GM12878 (cell line): ENCODE data around the gene MARCHF11. TPM values are rescaled to one million over a fixed set of nuclear protein-coding genes. Genes with fewer than 3 reads are reported as not detected.

ENCODE experiments used
- ATAC-seq: fragments of 200-7000 bp; cut with Tn5 transposase; 3 replicates; pipeline ENCODE4 v1.9.1; 2020; ENCODE audit warnings: mild to moderate bottlenecking, moderate library complexity
- BruUV-seq: library from RNA; stranded (reverse); fragments of 400-500 nt; replicated peaks from 2 replicates; lab custom pipeline; 2021; lab: Mats Ljungman, UMichigan
- CTCF ChIA-PET: fragments of 300-600 bp; sonication (Branson Sonifier 250); formaldehyde crosslinking; extraction: SDS; loops from one replicate; lab custom pipeline; 2021; ENCODE audit warnings: inconsistent platforms; lab: Yijun Ruan, JAX
- POLR2A ChIA-PET: fragments of 350-600 bp; formaldehyde crosslinking; extraction: SDS; loops from one replicate; lab custom pipeline; 2021; ENCODE audit warnings: inconsistent platforms; lab: Charles Lee
- RAD21 ChIA-PET: fragments of 300-600 bp; sonication (Branson Sonifier 250); formaldehyde crosslinking; loops from one replicate; lab custom pipeline; 2023; ENCODE audit warnings: antibody characterized with exemption; ENCODE audit not compliant: unreplicated experiment; lab: Charles Lee
- SMC1A ChIA-PET: fragments of 300-600 bp; sonication (Branson Sonifier 250); formaldehyde crosslinking; loops from one replicate; lab custom pipeline; 2023; ENCODE audit not compliant: unreplicated experiment, uncharacterized antibody; lab: Charles Lee
- DNase-seq: peaks from one replicate; pipeline ENCODE4 v3.0.0-alpha.2; 2011; ENCODE audit warnings: low read depth, low spot score
- FAIRE-seq: peaks from 3 replicates; lab custom pipeline; 2011; peaks lifted over from hg19 to GRCh38; lab: Jason Lieb, UNC
- H2AFZ ChIP-seq: 2 replicates; pipeline ENCODE4 v1.6.0; 2011; ENCODE audit warnings: low read depth, low read length, control low read depth; ENCODE audit not compliant: control insufficient read depth
- H3K27ac ChIP-seq: 2 replicates; pipeline ENCODE4 v1.5.1; 2011; ENCODE audit warnings: control low read depth; ENCODE audit not compliant: control insufficient read depth, insufficient read depth
- H3K27me3 ChIP-seq, 2 experiments: replicated peaks in 1 of 2; 2 replicates each; pipeline versions ENCODE4 v1.6.0 to v1.6.1; 2011; ENCODE audit warnings: low read length in 1 of 2; ENCODE audit not compliant: control insufficient read depth in 2 of 2, insufficient read depth in 2 of 2
- H3K36me3 ChIP-seq, 2 experiments: 2 replicates each; pipeline ENCODE4 v1.5.1; 2011; ENCODE audit warnings: low read length in 1 of 2; ENCODE audit not compliant: control insufficient read depth in 2 of 2, insufficient read depth in 2 of 2
- H3K4me1 ChIP-seq: 2 replicates; pipeline ENCODE4 v1.6.1; 2011; ENCODE audit warnings: mild to moderate bottlenecking, low read length, moderate library complexity, mixed read lengths; ENCODE audit not compliant: control insufficient read depth, insufficient read depth
- H3K4me2 ChIP-seq: 2 replicates; pipeline ENCODE4 v1.6.0; 2011; ENCODE audit warnings: control low read depth; ENCODE audit not compliant: control insufficient read depth, insufficient read depth
- H3K4me3 ChIP-seq: fragments of 200-600 bp; sonication (generic); 2 replicates; pipeline ENCODE4 v1.5.1; 2016
- H3K79me2 ChIP-seq: 2 replicates; pipeline ENCODE4 v1.6.0; 2011; ENCODE audit warnings: low read length; ENCODE audit not compliant: control insufficient read depth, insufficient read depth
- H3K9ac ChIP-seq: 2 replicates; pipeline ENCODE4 v1.8.0; 2011; ENCODE audit warnings: low read length, control low read depth, mixed read lengths; ENCODE audit not compliant: control insufficient read depth, insufficient read depth
- H3K9me3 ChIP-seq: replicated peaks from 3 replicates; pipeline ENCODE4 v1.5.1; 2011; ENCODE audit warnings: mild to moderate bottlenecking, low read length; ENCODE audit not compliant: control insufficient read depth, insufficient read depth
- H4K20me1 ChIP-seq: 2 replicates; pipeline ENCODE4 v1.6.0; 2011; ENCODE audit not compliant: control insufficient read depth, insufficient read depth
- BRCA1 ChIP-seq: IDR thresholded peaks from 2 replicates; pipeline ENCODE4 v1.6.1; 2011; ENCODE audit warnings: low read depth, low read length, improper control_type of control experiment
- CHD1 ChIP-seq: IDR thresholded peaks from 2 replicates; pipeline ENCODE4 v1.6.1; 2012; ENCODE audit warnings: low read depth, low read length, improper control_type of control experiment
- E2F8 ChIP-seq: fragments of 450-650 bp; IDR thresholded peaks from 2 replicates; pipeline ENCODE4 v1.6.1; 2018; ENCODE audit warnings: mild to moderate bottlenecking, low read depth, moderate library complexity; ENCODE audit not compliant: partially characterized antibody
- EED ChIP-seq: sonication (generic); IDR thresholded peaks from 2 replicates; pipeline ENCODE4 v1.6.1; 2016; ENCODE audit warnings: antibody characterized with exemption, low read depth
- ELK1 ChIP-seq: IDR thresholded peaks from 2 replicates; pipeline ENCODE4 v1.6.1; 2012; ENCODE audit warnings: low read depth, low read length, improper control_type of control experiment
- ETV6 ChIP-seq, 2 experiments: fragments of 450-650 bp in 1 of 2; IDR thresholded peaks in 1 of 2; conservative IDR thresholded peaks in 1 of 2; 2 replicates each; pipeline ENCODE4 v1.6.1; 2014; ENCODE audit warnings: antibody characterized with exemption in 1 of 2, borderline replicate concordance in 1 of 2, low read depth in 1 of 2, mild to moderate bottlenecking in 1 of 2, moderate library complexity in 1 of 2
- IKZF1 ChIP-seq: fragments of 450-650 bp; conservative IDR thresholded peaks from 2 replicates; pipeline ENCODE4 v1.6.1; 2017; ENCODE audit warnings: antibody characterized with exemption, mild to moderate bottlenecking
- IRF4 ChIP-seq: IDR thresholded peaks from 2 replicates; pipeline ENCODE4 v1.6.1; 2011; ENCODE audit warnings: low read depth, low read length
- KLF5 ChIP-seq: fragments of 450-650 bp; IDR thresholded peaks from 2 replicates; pipeline ENCODE4 v1.6.1; 2014; ENCODE audit warnings: mild to moderate bottlenecking; ENCODE audit not compliant: partially characterized antibody
- MTA2 ChIP-seq: fragments of 450-650 bp; IDR thresholded peaks from 2 replicates; pipeline ENCODE4 v1.6.1; 2016; ENCODE audit warnings: low read depth, mild to moderate bottlenecking, moderate library complexity
- MXI1 ChIP-seq: fragments of 150-350 bp; IDR thresholded peaks from 2 replicates; pipeline ENCODE4 v1.6.1; 2011; ENCODE audit warnings: low read depth, mild to moderate bottlenecking, inconsistent platforms, low read length, improper control_type of control experiment
- NFYB ChIP-seq: IDR thresholded peaks from 2 replicates; pipeline ENCODE4 v1.6.1; 2011; ENCODE audit warnings: low read depth, mild to moderate bottlenecking, low read length, improper control_type of control experiment, moderate library complexity; ENCODE audit not compliant: insufficient read depth
- NR2C1 ChIP-seq: fragments of 450-650 bp; IDR thresholded peaks from 2 replicates; pipeline ENCODE4 v1.6.1; 2017; ENCODE audit warnings: antibody characterized with exemption, mild to moderate bottlenecking, moderate library complexity
- POLR2A ChIP-seq: IDR thresholded peaks from 2 replicates; pipeline ENCODE4 v1.6.1; 2011; ENCODE audit warnings: low read depth, mild to moderate bottlenecking, low read length
- TAF1 ChIP-seq: IDR thresholded peaks from 2 replicates; pipeline ENCODE4 v1.6.1; 2011; ENCODE audit warnings: mild to moderate bottlenecking, low read depth, low read length, borderline replicate concordance
- ZBTB40 ChIP-seq: fragments of 450-650 bp; IDR thresholded peaks from 2 replicates; pipeline ENCODE4 v1.6.1; 2016; ENCODE audit warnings: mild to moderate bottlenecking, moderate library complexity, borderline replicate concordance
- WGBS: methylation state at CpG from one replicate; pipeline ENCODE4 v1.1.6; 2016; ENCODE audit warnings: low lambda C conversion rate; ENCODE audit not compliant: insufficient replicate concordance, insufficient coverage; ENCODE audit errors: missing lambda C conversion rate; 5-methylcytosine and 5-hydroxymethylcytosine counted together
- in situ Hi-C: fragments of 300-500 bp; cut with MboI; formaldehyde crosslinking; loops from 9 replicates; pipeline ENCODE4 v1.14.3; 2018; ENCODE audit warnings: mixed read lengths
- intact Hi-C: fragments of 100-400 bp; cut with micrococcal nuclease; formaldehyde crosslinking; loops from one replicate; pipeline ENCODE4 v1.14.2; 2022; ENCODE audit not compliant: unreplicated experiment
- polyA plus RNA-seq, 11 experiments: library from polyadenylated mRNA; depleted of rRNA in 4 of 11; unstranded in 6 of 11; stranded (reverse) in 5 of 11; fragments of >200 nt; fragmentation: Nextera tagmentation in 4 of 11; fragmentation: Illumina TruSeq in 1 of 11; extraction: Ambion mirVana in 4 of 11; extraction: Trizol in 1 of 11; gene quantifications; 1 replicate in 1 of 11; 2 replicates in 10 of 11; pipeline versions ENCODE4 v1.2.1 to v1.2.3, GENCODE V29; 2011 to 2016; ENCODE audit warnings: inconsistent platforms in 2 of 11, missing spikeins in 2 of 11, low read depth in 1 of 11
- total RNA-seq, 4 experiments: library from RNA; depleted of rRNA in 3 of 4; stranded (reverse); fragments of >200 nt in 3 of 4; fragmentation: Illumina TruSeq in 1 of 4; extraction: Trizol in 1 of 4; gene quantifications; 2 replicates each; pipeline versions ENCODE4 v1.2.1 to v1.2.3, GENCODE V29; 2013 to 2021
- TF ChIP-seq, protein P1 (sequence below): IDR thresholded peaks from 2 replicates; pipeline ENCODE4 v1.6.1; 2012; ENCODE audit warnings: low read depth, low read length, improper control_type of control experiment

The MARCHF11 gene
- total and polyA plus RNA-seq, 10 of the 15 experiments (the other 5 are each of a cell fraction or from before 2014, with no cell fraction given), result 0.26 TPM; not detected in 9

- H3K79me2 ChIP-seq, result no peaks in the 10 kb centered on the region
- DNase-seq (no peak), FAIRE-seq (no peak), ATAC-seq (no peak)
- H3K36me3 ChIP-seq, result no peaks in the 10 kb centered on the region
- H4K20me1 ChIP-seq, result no peaks in the 10 kb centered on the region
- no peaks in the 10 kb centered on the region for H3K4me1 ChIP-seq
- H3K27ac ChIP-seq, result no peak overlapping the region
- H3K9ac ChIP-seq, result no peak overlapping the region
- H2AFZ ChIP-seq, result no peak overlapping the region
- H3K9me3 ChIP-seq, result no peaks in the 10 kb centered on the region
- ChIA-PET RAD21 (no interaction called here), POLR2A (no interaction called here), CTCF (no interaction called here), SMC1A (no interaction called here)
- no peaks in the 10 kb centered on the region for H3K27me3 ChIP-seq
- 27% methylated on average over 5 of the region's 5 CpGs for WGBS
- H3K4me3 ChIP-seq, result no peak overlapping the region
- in situ Hi-C loops, result no loop called here
- intact Hi-C loops, result no loop called here
- H3K4me2 ChIP-seq, result no peak overlapping the region
- no TSS peak for BruUV-seq
- TF ChIP-seq NR2C1 (no peak), NFYB (no peak), TAF1 (no peak), MXI1 (no peak), IRF4 (no peak), ELK1 (no peak), KLF5 (no peak), ZBTB40 (no peak), IKZF1 (no peak), MTA2 (no peak), CHD1 (no peak), EED (no peak), POLR2A (no peak), BRCA1 (no peak), E2F8 (no peak), ETV6 (conservative IDR thresholded peaks at IDR 0.05 in 1 of 2, IDR thresholded peaks at IDR 0.05 in 1 of 2; ENCODE audit: borderline replicate concordance in 1 of 2, low read depth in 1 of 2) (no peak)
- TF ChIP-seq, protein P1, sequence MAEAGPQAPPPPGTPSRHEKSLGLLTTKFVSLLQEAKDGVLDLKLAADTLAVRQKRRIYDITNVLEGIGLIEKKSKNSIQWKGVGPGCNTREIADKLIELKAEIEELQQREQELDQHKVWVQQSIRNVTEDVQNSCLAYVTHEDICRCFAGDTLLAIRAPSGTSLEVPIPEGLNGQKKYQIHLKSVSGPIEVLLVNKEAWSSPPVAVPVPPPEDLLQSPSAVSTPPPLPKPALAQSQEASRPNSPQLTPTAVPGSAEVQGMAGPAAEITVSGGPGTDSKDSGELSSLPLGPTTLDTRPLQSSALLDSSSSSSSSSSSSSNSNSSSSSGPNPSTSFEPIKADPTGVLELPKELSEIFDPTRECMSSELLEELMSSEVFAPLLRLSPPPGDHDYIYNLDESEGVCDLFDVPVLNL, result no peak
Observed at GRCh38 chr5:16131878-16132277, 47.7 kb downstream of the MARCHF11 start.
